ENCODE results near the gene GRAPL.
"Not testable (repeated sequence)": the region's sequence is repeated elsewhere in the genome, so short reads cannot be mapped to it uniquely, and the experiment has no call there.

The GRAPL gene

GRCh38 chr17:19137959-19138358 is 10.6 kb downstream of the GRAPL start:
- not testable (repeated sequence) for DNase-seq

DNA sequence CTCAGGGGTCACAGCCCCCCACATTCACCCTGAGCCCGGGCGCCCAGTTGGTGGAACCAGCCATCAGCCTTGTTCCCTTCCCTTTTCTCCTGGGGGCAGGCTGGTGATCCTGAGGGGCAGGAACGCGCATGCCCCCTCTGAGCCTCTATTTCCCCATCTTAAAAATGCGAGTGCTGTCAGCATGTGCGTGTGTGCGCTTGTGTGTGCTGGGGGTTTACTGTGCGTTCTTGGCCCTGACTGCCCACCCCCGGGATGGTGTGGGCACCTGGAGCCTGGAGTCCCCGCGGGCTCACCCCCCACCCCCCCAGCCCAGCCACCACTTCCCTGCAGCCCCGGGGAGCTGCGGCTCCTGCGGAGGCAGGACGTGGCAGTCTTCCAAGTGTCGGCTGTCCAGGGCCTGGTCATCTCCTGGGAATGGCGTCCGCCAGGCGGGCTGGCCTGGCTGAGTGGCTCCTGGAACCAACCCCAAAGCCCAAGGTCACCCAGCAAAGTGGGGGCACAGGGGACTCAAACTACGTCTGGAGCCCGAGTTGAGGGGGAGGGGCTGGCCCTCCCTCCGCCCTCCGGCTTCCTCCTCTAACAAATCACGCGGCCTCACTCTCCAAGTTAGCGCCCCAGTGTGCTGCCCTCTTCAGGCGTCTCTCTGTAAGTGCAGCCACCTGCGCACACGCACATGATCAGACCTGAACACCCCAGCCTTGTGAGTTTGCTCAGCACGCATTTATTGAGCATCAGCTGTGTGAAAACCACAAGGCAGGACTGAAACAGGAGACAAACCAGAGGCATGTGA is 14.2 kb downstream of the GRAPL start:
- not testable (repeated sequence) for DNase-seq

DNA sequence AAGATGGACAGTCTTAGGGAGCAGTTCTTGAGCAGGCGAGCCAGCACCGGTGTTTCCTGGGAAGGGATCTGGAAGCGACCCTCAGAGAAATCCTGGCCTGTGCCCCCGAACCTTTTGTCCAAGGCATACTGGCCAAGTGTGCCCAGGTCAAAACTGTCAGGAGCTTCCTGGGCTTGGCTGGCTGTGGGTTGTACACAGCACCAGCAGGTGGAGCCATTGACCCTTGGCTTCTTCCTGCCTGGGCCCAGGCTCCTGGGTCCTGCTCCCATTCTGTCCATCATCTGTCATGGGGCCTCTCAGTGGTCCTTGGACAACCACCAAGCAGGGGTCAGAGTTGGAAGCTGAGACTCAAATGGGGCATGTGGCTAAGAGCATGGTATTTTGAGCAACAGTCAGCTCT is 15.0 kb downstream of the GRAPL start:
- not testable (repeated sequence) for DNase-seq

DNA sequence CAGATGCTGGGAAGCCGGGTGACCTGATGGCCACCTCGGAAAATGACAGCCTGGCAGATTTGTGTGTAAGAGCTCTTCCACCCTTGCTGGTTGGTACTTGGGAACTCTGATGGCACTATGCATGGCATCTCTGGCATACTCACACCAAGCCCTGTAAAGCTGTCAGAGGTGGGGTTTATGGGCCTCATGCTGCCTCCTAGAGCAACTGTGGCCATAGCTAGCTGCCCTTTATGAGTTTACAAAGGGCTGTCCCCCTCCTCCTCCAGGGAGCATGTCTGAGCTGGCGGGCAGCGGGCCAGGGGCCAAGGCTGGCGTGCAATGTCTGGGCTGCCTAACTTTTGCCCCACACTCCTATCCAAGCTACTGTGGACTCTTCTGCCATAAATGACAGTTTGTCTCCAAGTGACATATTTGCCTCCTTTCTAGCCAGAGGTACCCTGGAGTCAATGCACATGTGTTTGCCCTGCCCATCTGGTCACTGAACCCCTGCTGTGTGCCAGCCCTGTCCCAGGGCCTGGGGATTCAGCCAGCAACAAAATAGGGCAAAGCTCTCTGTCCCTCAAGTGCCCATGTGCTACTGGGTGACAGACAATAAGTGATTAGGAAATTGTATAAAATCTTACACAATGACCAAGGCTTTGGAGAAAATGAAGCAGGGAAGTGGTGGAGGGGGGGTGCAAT is 15.8 kb downstream of the GRAPL start:
- DNase-seq = not testable (repeated sequence)

DNA sequence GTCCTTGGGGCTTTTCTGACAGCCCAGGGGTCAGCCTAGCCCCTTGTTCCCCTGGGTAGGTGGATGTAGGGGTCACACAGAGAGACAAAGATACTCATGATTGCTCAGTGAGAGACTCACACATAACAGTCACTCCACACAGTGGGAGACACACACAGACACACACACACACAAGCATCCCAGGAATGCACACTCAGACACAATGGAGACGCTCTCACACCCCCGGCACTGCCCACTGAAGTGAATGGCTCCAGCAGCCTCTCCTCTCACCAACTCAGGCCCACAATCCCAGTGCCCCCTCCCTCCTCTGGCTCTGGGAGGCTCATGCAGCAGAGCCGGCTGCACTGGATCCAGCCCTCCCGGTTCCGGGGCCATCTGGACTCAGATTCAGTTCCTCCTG is 17.0 kb downstream of the GRAPL start:
- DNase-seq = not testable (repeated sequence)

GRCh38 chr17:19145471-19145870 is 18.1 kb downstream of the GRAPL start:
- DNase-seq = not testable (repeated sequence)

DNA sequence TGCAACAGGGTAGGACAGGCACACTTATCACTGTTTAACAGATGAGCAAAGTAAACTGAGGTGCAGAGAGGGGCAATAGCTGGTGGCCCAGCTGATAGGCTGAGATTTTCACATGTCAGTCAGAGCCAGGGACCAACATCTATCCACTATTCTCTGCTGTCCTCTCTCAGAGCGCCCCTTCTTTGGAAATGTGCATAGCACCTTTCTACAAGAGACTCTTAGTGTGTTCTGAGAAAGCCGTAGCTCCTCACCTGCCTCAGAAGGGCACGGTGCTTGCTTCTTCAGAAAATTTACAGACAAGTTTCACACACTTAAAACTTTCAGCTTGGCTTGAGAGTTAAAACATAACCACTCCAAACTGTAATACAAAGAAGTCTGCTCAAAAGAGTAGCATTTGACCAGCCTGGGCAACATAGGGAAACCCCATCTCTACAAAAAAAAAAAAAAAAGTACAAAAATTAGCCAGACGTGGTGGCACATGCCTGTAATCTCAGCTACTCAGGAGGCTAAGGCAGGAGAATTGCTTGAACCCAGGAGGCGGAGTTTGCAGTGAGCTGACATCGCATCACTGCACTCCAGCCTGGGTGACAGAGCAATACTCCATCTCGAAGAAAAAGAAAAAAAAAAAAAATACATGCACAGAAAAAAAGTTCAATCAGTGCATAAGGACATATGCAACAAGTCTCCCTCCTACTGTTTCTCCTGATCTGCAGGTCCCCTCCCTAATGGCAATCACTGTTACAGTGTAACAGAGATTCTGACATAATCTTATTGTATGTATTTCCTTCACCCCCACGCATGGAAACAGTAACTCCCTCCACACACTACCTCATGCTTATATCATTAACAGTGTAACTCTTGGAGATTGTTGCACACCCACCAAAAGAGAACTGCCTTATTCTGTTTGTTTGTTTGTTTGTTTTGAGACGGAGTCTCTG is 23.6 kb downstream of the GRAPL start:
- not testable (repeated sequence) for DNase-seq

DNA sequence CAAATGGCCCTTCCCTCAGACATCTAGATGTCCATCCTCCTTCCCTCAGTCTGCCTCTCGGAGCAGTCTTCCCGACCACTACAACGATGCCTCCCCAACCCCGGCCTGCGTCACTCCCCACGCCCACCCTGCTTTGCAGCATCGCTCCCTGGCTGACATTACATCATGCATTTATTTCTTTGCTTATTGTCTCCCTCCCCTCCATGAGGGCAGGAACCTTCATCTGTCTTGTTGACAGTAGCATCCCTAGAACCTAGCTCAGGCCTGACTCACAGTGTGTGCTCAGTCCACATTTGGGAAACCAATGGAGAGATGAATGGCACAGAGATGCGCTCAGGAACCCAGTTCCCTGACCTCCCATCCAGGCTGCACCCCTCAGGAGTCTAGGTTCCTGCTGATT is 30.2 kb downstream of the GRAPL start:
- DNase-seq = not testable (repeated sequence)

- DNase-seq = not testable (repeated sequence)
Measured at GRCh38 chr17:19158478-19158877, 31.1 kb downstream of the GRAPL start.

GRCh38 chr17:19158938-19159337 is 31.5 kb downstream of the GRAPL start:
- not testable (repeated sequence) for DNase-seq

DNA sequence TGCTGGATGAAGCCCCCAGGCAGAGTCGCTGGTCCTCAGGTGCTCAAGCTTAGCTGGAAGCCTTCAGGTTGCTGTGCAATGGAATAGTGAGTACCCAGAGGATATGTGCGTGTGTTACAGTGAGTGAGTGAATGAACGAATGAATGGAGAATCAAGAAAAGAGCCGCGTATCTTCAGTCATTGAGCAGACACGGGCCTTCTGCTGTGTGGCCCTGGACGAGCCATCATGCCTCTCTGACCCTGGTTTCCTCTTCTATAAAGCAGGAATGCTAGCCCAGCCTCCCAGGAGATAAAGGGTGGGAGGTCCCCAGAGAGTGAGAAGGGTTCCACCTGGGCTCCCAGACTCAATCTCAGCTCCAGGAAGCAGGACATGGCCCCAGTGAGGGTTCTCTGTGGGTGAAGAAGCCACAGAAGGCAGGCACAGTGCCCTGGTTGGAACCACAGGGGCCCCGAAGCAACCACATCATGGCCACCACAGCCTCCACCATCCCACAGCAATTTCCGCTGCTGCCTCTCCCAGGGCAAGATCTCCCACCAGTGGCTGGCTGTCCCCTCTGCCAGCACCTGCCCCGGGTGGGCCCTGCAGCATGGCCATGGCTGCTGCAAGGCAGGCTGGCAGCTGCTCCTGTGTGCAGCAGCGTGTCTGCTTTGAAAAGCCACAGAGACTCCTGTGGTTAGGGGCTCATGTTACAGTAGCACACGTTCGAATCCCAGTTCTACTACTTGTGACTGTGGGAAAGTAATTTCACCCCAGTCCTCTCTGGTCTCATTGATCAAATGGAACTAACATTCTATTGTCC is 34.1 kb downstream of the GRAPL start:
- DNase-seq = not testable (repeated sequence)

DNA sequence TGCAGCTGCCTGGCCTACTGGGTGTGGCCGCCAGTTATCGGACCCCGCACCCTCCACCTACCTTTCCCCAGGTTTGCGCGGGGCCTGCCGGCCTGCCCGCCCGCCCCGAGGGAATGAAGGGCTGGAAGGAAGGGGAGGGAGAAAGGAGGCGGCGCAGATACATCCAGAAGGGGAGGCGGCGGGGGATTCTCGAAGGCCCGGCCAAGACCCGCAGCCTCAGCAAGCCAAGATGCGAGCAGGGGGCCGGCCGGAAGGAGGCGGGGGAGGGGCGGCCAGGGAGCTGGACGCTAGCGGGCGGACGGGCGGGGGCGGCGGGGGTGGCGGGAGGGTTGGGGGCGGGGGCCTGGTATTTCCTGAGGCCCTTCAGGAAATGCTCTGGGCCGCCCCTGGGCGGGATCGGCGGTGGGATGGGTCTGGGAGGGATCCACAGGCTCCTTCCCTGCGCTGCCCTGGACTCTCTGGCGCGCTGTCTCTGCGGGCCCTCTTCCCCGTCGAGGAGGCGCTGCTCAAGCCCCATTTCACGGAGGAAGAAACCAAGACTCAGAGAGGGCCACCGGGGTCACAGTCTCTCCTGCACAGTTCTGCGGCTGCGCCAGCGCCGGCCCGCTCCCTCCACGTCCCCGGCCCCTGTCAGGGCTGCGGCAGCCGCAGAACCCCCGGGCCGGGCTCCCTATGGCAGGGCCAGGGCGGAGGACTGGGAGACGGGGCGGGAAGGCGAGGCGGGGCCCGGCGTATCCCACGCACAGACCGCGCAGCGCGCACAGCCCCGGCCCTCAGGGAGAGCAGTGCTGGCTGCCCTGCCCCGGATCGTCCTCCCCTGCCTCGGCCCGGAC is 35.2 kb downstream of the GRAPL start:
- not testable (repeated sequence) for DNase-seq

GRCh38 chr17:19174422-19174821 is 47.0 kb downstream of the GRAPL start:
- not testable (repeated sequence) for DNase-seq

DNA sequence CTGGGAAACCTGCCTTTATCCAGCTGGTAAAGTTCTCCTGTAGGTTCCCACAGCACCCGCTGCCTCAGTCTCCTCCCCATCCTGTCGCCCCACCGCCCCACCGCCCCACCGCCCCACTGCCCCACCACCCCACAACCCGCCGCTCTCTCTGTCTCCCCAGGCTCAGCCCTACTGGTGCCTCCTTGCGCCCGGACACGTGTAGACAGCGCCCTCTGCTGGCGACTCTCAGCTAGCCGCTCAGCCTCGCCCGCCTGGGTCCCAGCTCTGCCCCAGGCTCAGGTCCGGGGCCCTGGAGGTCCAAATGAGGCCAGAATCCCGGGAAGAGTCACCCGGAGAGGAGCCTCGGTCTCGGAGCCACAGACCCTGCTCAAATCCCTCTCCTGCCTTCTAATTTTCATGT is 48.0 kb downstream of the GRAPL start:
- DNase-seq = not testable (repeated sequence)

- not testable (repeated sequence) for DNase-seq
Measured at GRCh38 chr17:19181040-19181875, 53.9 kb downstream of the GRAPL start.

DNA sequence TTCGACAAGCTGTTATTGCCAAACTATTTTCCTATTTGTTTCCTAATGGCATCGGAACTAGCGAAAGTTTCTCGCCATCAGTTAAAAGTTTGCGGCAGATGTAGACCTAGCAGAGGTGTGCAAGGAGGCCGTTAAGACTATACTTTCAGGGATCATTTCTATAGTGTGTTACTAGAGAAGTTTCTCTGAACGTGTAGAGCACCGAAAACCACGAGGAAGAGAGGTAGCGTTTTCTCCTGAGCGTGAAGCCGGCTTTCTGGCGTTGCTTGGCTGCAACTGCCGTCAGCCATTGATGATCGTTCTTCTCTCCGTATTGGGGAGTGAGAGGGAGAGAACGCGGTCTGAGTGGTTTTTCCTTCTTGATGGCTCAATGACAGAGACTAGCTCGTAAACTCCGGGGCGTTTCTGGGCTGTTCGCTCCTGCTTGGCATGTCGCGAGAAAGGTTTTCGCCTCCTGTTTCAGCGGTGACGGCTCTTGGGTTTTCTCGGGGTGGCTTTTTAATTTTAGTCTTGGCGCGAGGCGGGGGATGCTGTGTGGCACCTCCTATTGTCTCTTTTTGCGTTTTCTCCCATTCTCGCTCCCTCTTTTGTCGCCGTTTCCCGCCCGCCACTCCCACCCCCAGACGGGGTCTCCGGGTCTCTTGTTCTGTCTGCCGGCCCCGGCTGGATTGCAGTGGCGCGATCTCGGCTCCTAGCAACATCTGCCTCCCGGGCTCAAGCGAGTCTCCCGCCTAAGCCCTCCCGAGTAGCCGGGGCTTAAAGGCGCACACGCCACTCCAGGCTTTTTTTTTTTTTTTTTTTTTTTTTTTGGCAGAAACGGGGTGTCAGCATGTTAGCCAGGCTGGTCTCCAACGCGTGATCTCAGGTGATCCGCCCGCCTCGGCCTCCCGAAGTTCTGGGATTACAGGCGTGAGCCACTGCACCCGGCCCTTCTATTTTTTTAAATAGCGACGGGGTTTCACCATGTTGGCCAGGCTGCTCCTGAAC is 60.8 kb downstream of the GRAPL start:
- DNase-seq = not testable (repeated sequence)

DNA sequence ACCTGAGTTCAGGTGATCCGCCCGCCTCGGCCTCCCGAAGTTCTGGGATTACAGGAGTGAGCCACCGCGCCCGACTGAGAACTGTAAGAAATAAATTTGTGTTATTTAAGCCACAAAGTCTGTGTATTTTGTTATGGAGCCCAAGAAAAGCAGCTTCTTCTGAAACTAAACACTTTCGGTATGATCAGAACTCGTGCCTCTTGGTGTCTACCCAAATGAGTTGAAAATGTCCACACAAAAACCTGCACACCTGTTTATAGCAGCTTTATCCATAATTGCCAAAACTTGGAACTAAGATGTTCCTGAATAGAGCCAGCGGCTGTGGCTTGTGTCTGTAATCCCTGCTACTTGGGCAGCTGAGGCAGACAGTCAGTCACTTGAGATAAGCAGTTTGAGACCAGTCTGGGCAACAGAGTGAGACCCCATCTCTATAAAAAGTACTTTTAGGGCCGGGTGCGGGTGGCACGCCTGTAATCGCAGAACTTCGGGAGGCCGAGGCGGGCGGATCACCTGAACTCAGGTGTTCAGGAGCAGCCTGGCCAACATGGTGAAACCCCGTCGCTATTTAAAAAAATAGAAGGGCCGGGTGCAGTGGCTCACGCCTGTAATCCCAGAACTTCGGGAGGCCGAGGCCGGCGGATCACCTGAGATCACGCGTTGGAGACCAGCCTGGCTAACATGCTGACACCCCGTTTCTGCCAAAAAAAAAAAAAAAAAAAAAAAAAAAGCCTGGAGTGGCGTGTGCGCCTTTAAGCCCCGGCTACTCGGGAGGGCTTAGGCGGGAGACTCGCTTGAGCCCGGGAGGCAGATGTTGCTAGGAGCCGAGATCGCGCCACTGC is 61.7 kb downstream of the GRAPL start:
- DNase-seq = not testable (repeated sequence)
